ENCODE measurements around the gene SCG5. TPM values are rescaled to one million over a fixed set of nuclear protein-coding genes. Genes with fewer than 3 reads are reported as not detected.

SCG5 gene
- total and polyA plus RNA-seq, 2 donors from 2014 or later = 1.3 to 1.6 TPM

- intact Hi-C loops (cut with DNase I) = no loop called here
- no peak overlapping the region for H3K9ac ChIP-seq (ENCODE audit: low read length in 3 of 3)
- no peak overlapping the region for H3K4me3 ChIP-seq (ENCODE audit: low read length in 3 of 3)
- no peak overlapping the region for H3K27ac ChIP-seq (ENCODE audit: low read depth in 2 of 2, low read length in 2 of 2)
- H3K36me3 ChIP-seq (ENCODE audit: control insufficient read depth in 2 of 3, insufficient read depth in 3 of 3, low read length in 3 of 3) = no peaks in the 10 kb centered on the region
- TF ChIP-seq CTCF (IDR thresholded peaks at IDR 0.05; ENCODE audit: borderline replicate concordance, extremely low read depth, insufficient read depth) = no peak
- FAIRE-seq (no peak), DNase-seq (peak in 1 of 5 donors; percentile 51)
- H3K27me3 ChIP-seq (ENCODE audit: control insufficient read depth, insufficient read depth, low read length) = no peaks in the 10 kb centered on the region
- no peaks in the 10 kb centered on the region for H3K9me3 ChIP-seq (ENCODE audit: control insufficient read depth in 2 of 3, insufficient read depth in 1 of 3, low read length in 3 of 3)
- no peaks in the 10 kb centered on the region for H3K4me1 ChIP-seq (ENCODE audit: control insufficient read depth in 2 of 3, insufficient read depth in 2 of 3, low read depth in 1 of 3, low read length in 3 of 3)
Observed at GRCh38 chr15:32642667-32643435, 1.3 kb downstream of the SCG5 start.

GRCh38 chr15:32643907-32644445, 2.5 kb downstream of the SCG5 start:
- TF ChIP-seq CTCF (IDR thresholded peaks at IDR 0.05; ENCODE audit: borderline replicate concordance, extremely low read depth, insufficient read depth) = no peak

GRCh38 chr15:32646291-32646690, 4.8 kb downstream of the SCG5 start:
- Histone ChIP-seq H3K27ac (ENCODE audit: low read depth in 2 of 2, low read length in 2 of 2) (no peak overlapping the region), H3K9me3 (ENCODE audit: control insufficient read depth in 2 of 3, insufficient read depth in 1 of 3, low read length in 3 of 3) (no peaks in the 10 kb centered on the region), H3K4me1 (ENCODE audit: control insufficient read depth in 2 of 3, insufficient read depth in 2 of 3, low read depth in 1 of 3, low read length in 3 of 3) (no peaks in the 10 kb centered on the region), H3K27me3 (ENCODE audit: control insufficient read depth, insufficient read depth, low read length) (no peaks in the 10 kb centered on the region), H3K4me3 (ENCODE audit: low read length in 3 of 3) (no peak overlapping the region), H3K9ac (ENCODE audit: low read length in 3 of 3) (no peak overlapping the region), H3K36me3 (ENCODE audit: control insufficient read depth in 2 of 3, insufficient read depth in 3 of 3, low read length in 3 of 3) (no peaks in the 10 kb centered on the region)
- no peak for FAIRE-seq
- DNase-seq = peak in 3 of 5 donors; percentile 30 to 83 (median 74)
- intact Hi-C loops (cut with DNase I) = no loop called here
- TF ChIP-seq CTCF (IDR thresholded peaks at IDR 0.05; ENCODE audit: borderline replicate concordance, extremely low read depth, insufficient read depth) = no peak

More at GRCh38 chr15:32643907-32644445, 2.5 kb downstream of the SCG5 start:
- H3K36me3 ChIP-seq (ENCODE audit: control insufficient read depth in 2 of 3, insufficient read depth in 3 of 3, low read length in 3 of 3) = no peaks in the 10 kb centered on the region
- DNase-seq (no peak), FAIRE-seq (no peak)
- no peaks in the 10 kb centered on the region for H3K4me1 ChIP-seq (ENCODE audit: control insufficient read depth in 2 of 3, insufficient read depth in 2 of 3, low read depth in 1 of 3, low read length in 3 of 3)
- H3K9ac ChIP-seq (ENCODE audit: low read length in 3 of 3) = no peak overlapping the region
- H3K9me3 ChIP-seq (ENCODE audit: control insufficient read depth in 2 of 3, insufficient read depth in 1 of 3, low read length in 3 of 3) = no peaks in the 10 kb centered on the region
- no peak overlapping the region for H3K27ac ChIP-seq (ENCODE audit: low read depth in 2 of 2, low read length in 2 of 2)
- no peaks in the 10 kb centered on the region for H3K27me3 ChIP-seq (ENCODE audit: control insufficient read depth, insufficient read depth, low read length)
- no peak overlapping the region for H3K4me3 ChIP-seq (ENCODE audit: low read length in 3 of 3)
- intact Hi-C loops (cut with DNase I) = no loop called here
